GM23338 (cell line): Measurements from ENCODE around the gene PYGO2. TPM values are rescaled to one million over a fixed set of nuclear protein-coding genes. Genes with fewer than 3 reads are reported as not detected.

ENCODE experiments used
- ATAC-seq: fragments of 200-7000 bp; cut with Tn5 transposase; 3 replicates; pipeline ENCODE4 v1.9.1; 2020
- DNase-seq: peaks from one replicate; pipeline ENCODE4 v3.0.0-alpha.2; 2015; ENCODE audit warnings: low spot score
- H2AFZ ChIP-seq: fragments of 200-600 bp; sonication (generic); 2 replicates; pipeline ENCODE4 v1.8.0; 2016; ENCODE audit warnings: antibody characterized with exemption, mild to moderate bottlenecking, moderate library complexity
- H3F3A ChIP-seq: fragments of 200-600 bp; sonication (generic); replicated peaks from 2 replicates; pipeline ENCODE4 v1.8.0; 2017; ENCODE audit warnings: antibody characterized with exemption, mixed run types, low read depth
- H3K27ac ChIP-seq: fragments of 200-600 bp; sonication (generic); 2 replicates; pipeline ENCODE4 v1.6.1; 2016; ENCODE audit warnings: low read depth
- H3K27me3 ChIP-seq: fragments of 200-600 bp; sonication (generic); 2 replicates; pipeline ENCODE4 v1.8.0; 2016; ENCODE audit warnings: mild to moderate bottlenecking, mixed run types, moderate library complexity; ENCODE audit not compliant: insufficient read depth
- H3K36me3 ChIP-seq: fragments of 200-600 bp; sonication (generic); 2 replicates; pipeline ENCODE4 v1.8.0; 2016; ENCODE audit warnings: mild to moderate bottlenecking; ENCODE audit not compliant: insufficient read depth
- H3K4me1 ChIP-seq: fragments of 200-600 bp; sonication (generic); 2 replicates; pipeline ENCODE4 v1.8.0; 2016; ENCODE audit warnings: mild to moderate bottlenecking, moderate library complexity; ENCODE audit not compliant: insufficient read depth
- H3K4me2 ChIP-seq: fragments of 200-600 bp; sonication (generic); 2 replicates; pipeline ENCODE4 v1.7.1; 2017; ENCODE audit warnings: mixed run types
- H3K4me3 ChIP-seq: fragments of 200-600 bp; sonication (generic); 2 replicates; pipeline ENCODE4 v1.6.1; 2016; ENCODE audit warnings: mixed run types
- H3K79me2 ChIP-seq: fragments of 200-600 bp; sonication (generic); replicated peaks from 2 replicates; pipeline ENCODE4 v1.8.0; 2017; ENCODE audit warnings: mild to moderate bottlenecking; ENCODE audit not compliant: insufficient read depth
- H3K9me2 ChIP-seq: fragments of 200-600 bp; sonication (generic); 2 replicates; pipeline ENCODE4 v1.8.0; 2017; ENCODE audit not compliant: insufficient read depth
- H4K20me1 ChIP-seq: fragments of 200-600 bp; sonication (generic); replicated peaks from 2 replicates; pipeline ENCODE4 v1.8.0; 2017; ENCODE audit warnings: mild to moderate bottlenecking; ENCODE audit not compliant: insufficient read depth
- H3K27ac Mint-ChIP-seq: 2 replicates; pipeline ENCODE4 v1.8.0; 2020; ENCODE audit warnings: inconsistent platforms, mild to moderate bottlenecking, moderate library complexity, mixed read lengths
- H3K27me3 Mint-ChIP-seq: 3 replicates; pipeline ENCODE4 v1.8.0; 2022; ENCODE audit warnings: low read depth, mild to moderate bottlenecking, moderate library complexity, mixed read lengths, inconsistent platforms; ENCODE audit not compliant: insufficient read depth, poor library complexity
- H3K36me3 Mint-ChIP-seq: 3 replicates; pipeline ENCODE4 v1.8.0; 2021; ENCODE audit warnings: low read depth, mild to moderate bottlenecking, inconsistent platforms, moderate library complexity, mixed read lengths
- H3K4me1 Mint-ChIP-seq: 3 replicates; pipeline ENCODE4 v1.8.0; 2020; ENCODE audit warnings: mild to moderate bottlenecking, inconsistent platforms, mixed read lengths
- H3K4me3 Mint-ChIP-seq: 3 replicates; pipeline ENCODE4 v1.8.0; 2021; ENCODE audit warnings: moderate library complexity, mild to moderate bottlenecking, inconsistent platforms, mixed read lengths
- H3K9me3 Mint-ChIP-seq: 3 replicates; pipeline ENCODE4 v1.8.0; 2020; ENCODE audit warnings: moderate library complexity, mild to moderate bottlenecking, inconsistent platforms, mixed read lengths
- CREB1 ChIP-seq: fragments of 250-450 bp; sonication (Bioruptor Pico); IDR thresholded peaks from 2 replicates; pipeline ENCODE4 v1.5.0; 2020; ENCODE audit warnings: low read depth, mild to moderate bottlenecking, moderate library complexity
- EZH2 ChIP-seq: fragments of 200-600 bp; sonication (generic); IDR thresholded peaks from one replicate; pipeline ENCODE4 v1.8.0; 2017; ENCODE audit warnings: antibody characterized with exemption, mild to moderate bottlenecking, low read depth; ENCODE audit not compliant: unreplicated experiment
- EZH2phosphoT487 ChIP-seq: fragments of 200-600 bp; sonication (generic); IDR thresholded peaks from one replicate; pipeline ENCODE4 v1.8.1; 2018; ENCODE audit warnings: antibody characterized with exemption; ENCODE audit not compliant: unreplicated experiment
- NANOG ChIP-seq: IDR thresholded peaks from 2 replicates; pipeline ENCODE4 v1.6.1; 2016; ENCODE audit warnings: antibody characterized with exemption, borderline replicate concordance
- STAT1 ChIP-seq: IDR thresholded peaks from one replicate; pipeline ENCODE4 v1.6.1; 2016; ENCODE audit warnings: antibody characterized with exemption; ENCODE audit not compliant: unreplicated experiment
- ZNF331 ChIP-seq: fragments of 250-450 bp; sonication (Bioruptor Pico); IDR thresholded peaks from 2 replicates; pipeline ENCODE4 v1.5.0; 2020; ENCODE audit warnings: low read depth, mild to moderate bottlenecking, moderate library complexity
- polyA plus RNA-seq: library from polyadenylated mRNA; unstranded; fragments of >200 nt; fragmentation: Nextera tagmentation; extraction: Ambion mirVana; gene quantifications from 2 replicates; pipeline ENCODE4 v1.2.1, GENCODE V29; 2016
- total RNA-seq: library from RNA; depleted of rRNA; stranded (reverse); fragments of >200 nt; shearing (Covaris generic); gene quantifications from 2 replicates; pipeline ENCODE4 v1.2.3, GENCODE V29; 2014
- TF ChIP-seq, protein P1 (sequence below): IDR thresholded peaks from 2 replicates; pipeline ENCODE4 v1.6.1; 2016; ENCODE audit warnings: antibody characterized with exemption
- TF ChIP-seq, protein P2 (sequence below), 2 experiments: fragments of 200-600 bp in 1 of 2; sonication (generic) in 1 of 2; conservative IDR thresholded peaks; 2 replicates each; pipeline versions ENCODE4 v1.5.1 to v1.6.1; 2016 to 2017; ENCODE audit warnings: antibody characterized with exemption in 2 of 2, low read depth in 2 of 2, mild to moderate bottlenecking in 2 of 2, moderate library complexity in 1 of 2

PYGO2 gene
- total and polyA plus RNA-seq, 2 experiments from 2014 or later = 11.0 to 29.0 TPM

DNA sequence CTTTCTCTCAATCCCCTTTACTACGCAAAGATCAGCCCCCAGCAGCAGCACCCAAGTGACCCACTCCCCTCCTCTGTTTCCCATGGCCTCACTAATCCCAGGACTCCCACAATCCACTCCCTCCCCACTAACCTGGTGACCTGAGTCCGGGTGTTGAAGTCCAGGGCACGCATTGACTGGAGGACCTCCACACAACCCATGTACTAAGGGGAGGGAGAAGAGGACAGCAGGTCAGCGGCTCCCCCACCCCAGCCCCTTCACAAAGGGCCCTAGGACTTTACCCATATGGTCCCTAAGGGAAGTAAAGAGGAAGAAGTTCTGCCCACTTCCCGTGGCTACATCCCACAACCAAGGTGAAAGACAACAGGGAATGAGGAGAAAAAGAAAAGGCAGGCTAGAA lies 7.7 kb upstream of the PYGO2 start:
- Histone ChIP-seq H3K27ac (no peak overlapping the region; the same call in 1 of the 2 replicates), H3K4me2 (peak overlapping the region; percentile 90), H3K79me2 (peaks cover 42% of the 10 kb centered on the region), H3K9me2 (no peaks in the 10 kb centered on the region), H3K27me3 (no peaks in the 10 kb centered on the region), H3F3A (peaks cover 31% of the 10 kb centered on the region), H3K36me3 (peaks cover 26% of the 10 kb centered on the region), H3K4me1 (peaks cover 18% of the 10 kb centered on the region), H2AFZ (no peak overlapping the region), H4K20me1 (peaks cover 17% of the 10 kb centered on the region), H3K4me3 (peak overlapping the region; percentile 82)
- Mint-ChIP-seq H3K9me3 (peaks cover 3% of the 10 kb centered on the region; the same call in 1 of the 3 replicates), H3K27ac (peak overlapping the region; percentile 88), H3K27me3 (peaks cover 14% of the 10 kb centered on the region), H3K36me3 (peaks cover 54% of the 10 kb centered on the region), H3K4me3 (no peak overlapping the region), H3K4me1 (peaks cover 36% of the 10 kb centered on the region)
- TF ChIP-seq ZNF331 (CRISPR knock-in tag) (no peak), EZH2phosphoT487 (no peak), NANOG (no peak), EZH2 (no peak), CREB1 (CRISPR knock-in tag) (no peak)
- TF ChIP-seq, protein P1, sequence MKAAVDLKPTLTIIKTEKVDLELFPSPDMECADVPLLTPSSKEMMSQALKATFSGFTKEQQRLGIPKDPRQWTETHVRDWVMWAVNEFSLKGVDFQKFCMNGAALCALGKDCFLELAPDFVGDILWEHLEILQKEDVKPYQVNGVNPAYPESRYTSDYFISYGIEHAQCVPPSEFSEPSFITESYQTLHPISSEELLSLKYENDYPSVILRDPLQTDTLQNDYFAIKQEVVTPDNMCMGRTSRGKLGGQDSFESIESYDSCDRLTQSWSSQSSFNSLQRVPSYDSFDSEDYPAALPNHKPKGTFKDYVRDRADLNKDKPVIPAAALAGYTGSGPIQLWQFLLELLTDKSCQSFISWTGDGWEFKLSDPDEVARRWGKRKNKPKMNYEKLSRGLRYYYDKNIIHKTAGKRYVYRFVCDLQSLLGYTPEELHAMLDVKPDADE = no peak
- TF ChIP-seq, protein P2, sequence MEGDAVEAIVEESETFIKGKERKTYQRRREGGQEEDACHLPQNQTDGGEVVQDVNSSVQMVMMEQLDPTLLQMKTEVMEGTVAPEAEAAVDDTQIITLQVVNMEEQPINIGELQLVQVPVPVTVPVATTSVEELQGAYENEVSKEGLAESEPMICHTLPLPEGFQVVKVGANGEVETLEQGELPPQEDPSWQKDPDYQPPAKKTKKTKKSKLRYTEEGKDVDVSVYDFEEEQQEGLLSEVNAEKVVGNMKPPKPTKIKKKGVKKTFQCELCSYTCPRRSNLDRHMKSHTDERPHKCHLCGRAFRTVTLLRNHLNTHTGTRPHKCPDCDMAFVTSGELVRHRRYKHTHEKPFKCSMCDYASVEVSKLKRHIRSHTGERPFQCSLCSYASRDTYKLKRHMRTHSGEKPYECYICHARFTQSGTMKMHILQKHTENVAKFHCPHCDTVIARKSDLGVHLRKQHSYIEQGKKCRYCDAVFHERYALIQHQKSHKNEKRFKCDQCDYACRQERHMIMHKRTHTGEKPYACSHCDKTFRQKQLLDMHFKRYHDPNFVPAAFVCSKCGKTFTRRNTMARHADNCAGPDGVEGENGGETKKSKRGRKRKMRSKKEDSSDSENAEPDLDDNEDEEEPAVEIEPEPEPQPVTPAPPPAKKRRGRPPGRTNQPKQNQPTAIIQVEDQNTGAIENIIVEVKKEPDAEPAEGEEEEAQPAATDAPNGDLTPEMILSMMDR (conservative IDR thresholded peaks at IDR 0.05; ENCODE audit: low read depth in 2 of 2) = no peak
- no peak for DNase-seq
- ATAC-seq = no peak

DNA sequence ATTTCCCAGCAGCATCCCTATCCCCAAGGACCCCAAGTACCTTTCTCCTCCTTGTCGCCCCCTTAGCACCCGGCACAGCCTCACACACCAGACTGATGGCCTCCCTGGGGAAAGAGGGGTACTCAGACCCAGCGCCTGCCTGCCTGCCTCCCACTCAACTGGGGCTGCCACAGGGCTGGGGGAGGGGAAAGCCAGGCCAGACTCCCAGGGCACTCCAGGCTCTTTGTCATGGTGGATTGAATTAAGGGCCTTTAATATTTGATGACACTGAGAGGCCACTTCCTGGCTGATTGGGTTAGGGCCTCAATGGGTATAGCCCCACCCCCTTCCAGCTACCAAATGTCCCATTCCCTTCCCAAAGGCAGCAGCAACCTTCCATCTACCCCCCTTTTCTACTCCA lies 7.1 kb upstream of the PYGO2 start:
- peaks cover 28% of the 10 kb centered on the region for H3K36me3 ChIP-seq
- peaks cover 40% of the 10 kb centered on the region for H3K4me1 Mint-ChIP-seq
- no peak overlapping the region for H3K4me3 Mint-ChIP-seq
- ATAC-seq (no peak), DNase-seq (no peak)
- H3K4me3 ChIP-seq = peak overlapping the region; percentile 82
- H3K27ac ChIP-seq = no peak overlapping the region
- H3K9me3 Mint-ChIP-seq = peaks cover 3% of the 10 kb centered on the region; the same call in 1 of the 3 replicates
- H3K27ac Mint-ChIP-seq = peak overlapping the region; percentile 63
- peaks cover 23% of the 10 kb centered on the region for H3K4me1 ChIP-seq
- H4K20me1 ChIP-seq = peaks cover 22% of the 10 kb centered on the region
- no peaks in the 10 kb centered on the region for H3K9me2 ChIP-seq
- H3K36me3 Mint-ChIP-seq = peaks cover 59% of the 10 kb centered on the region
- TF ChIP-seq STAT1 = no peak
- TF ChIP-seq, protein P1 = no peak
- H3K4me2 ChIP-seq = peak overlapping the region; percentile 90
- H3K27me3 Mint-ChIP-seq = peaks cover 14% of the 10 kb centered on the region
- H2AFZ ChIP-seq = no peak overlapping the region
- H3F3A ChIP-seq = peaks cover 33% of the 10 kb centered on the region
- peaks cover 42% of the 10 kb centered on the region for H3K79me2 ChIP-seq
- H3K27me3 ChIP-seq = no peaks in the 10 kb centered on the region
